NOMO-1 (cell line): ENCODE measurements around the gene SCRG1.

Experiments
- DNase-seq, 2 experiments: peaks; one replicate each; lab custom pipeline; 2025; ENCODE audit not compliant: unreplicated experiment in 2 of 2; lab: John Stamatoyannopoulos, UW

SCRG1 gene

GRCh38 chr4:173398779-173399415, at the start of gene SCRG1:
SCRG1 (minus strand) TSS chr4:173399116; CDS start chr4:173391414, 7,702 bp downstream.
- no peak for DNase-seq

DNA sequence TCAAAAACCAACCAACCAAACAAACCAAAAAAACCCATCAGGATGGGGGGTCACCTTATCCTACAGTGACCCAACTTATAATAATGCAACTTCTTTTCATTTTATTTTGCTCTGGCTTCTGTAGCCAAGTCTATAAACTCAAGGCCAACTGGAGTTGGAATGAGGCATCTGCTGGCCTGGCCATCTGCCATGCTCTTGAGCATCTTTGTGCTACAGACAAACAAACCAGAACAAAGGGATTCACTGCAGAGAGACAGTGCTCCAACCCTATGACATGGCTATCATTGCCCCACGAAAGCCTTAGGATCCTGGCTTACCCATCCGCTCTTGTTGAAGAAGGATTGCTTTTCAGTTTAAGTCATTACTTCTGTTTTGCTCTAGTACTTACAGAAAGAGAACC, 49.2 kb upstream of the SCRG1 start:
- DNase-seq = no peak

GRCh38 chr4:173446416-173446815, 47.5 kb upstream of the SCRG1 start:
- DNase-seq = no peak

- DNase-seq = no peak
These were observed 44.2 kb upstream of the SCRG1 start for GRCh38 chr4:173443121-173443520.

DNA sequence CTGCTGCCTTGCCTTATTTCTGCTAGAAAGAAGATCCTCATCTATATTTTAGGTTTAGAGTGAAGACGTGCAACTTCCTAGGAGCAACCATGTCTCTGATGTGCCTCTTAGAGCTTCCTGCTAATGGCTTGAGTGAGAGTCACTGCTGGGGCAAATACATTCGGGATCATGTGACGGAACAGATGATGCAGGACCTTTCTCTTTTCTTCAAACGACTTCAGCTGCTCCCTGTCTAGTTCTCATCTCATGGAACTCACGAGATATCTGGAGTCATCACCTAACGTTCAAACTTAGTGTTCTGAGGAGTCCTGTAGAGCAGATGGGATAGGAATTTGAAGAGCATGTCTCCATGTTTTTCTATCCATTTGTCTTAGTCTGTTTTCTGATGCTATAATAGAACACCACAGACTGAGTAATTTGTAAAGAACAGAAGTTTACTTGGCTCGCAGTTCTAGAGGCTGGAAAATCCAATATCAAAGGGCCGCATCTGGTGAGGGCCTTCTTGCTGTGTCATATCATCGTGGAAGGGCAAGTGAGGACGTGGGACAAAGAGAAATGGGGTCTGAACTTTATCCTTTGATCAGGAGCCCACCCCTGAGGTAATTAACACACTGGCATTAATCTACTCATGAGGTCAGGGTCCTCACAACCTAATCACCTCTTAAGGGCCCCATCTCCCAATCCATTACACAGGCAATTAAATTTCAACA, 43.5 kb upstream of the SCRG1 start:
- no peak for DNase-seq

- DNase-seq = no peak
These were observed 42.0 kb upstream of the SCRG1 start for GRCh38 chr4:173440888-173441287.

DNA sequence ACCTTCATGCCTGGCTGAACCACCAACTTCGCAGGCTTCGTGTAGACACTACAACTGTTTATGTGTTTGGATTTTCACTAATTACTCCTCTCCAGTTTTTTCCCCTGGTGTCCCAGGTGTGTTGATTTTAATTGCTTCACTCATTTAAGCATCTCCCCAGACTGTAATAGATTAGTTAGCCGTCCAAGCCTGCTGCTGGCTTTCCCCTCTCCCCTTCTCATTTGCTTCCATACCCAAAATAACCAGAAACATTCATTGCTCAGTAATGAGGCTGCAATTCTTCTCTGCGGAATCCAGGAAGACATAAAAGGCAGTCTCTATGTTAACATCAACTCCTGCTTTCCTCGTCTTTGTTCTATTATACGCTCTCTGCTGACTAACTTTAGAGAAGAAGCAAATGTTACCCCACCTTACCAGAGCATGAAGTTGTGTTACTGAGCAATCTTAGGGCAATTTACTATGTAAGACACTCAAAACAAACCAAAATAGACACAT, 37.9 kb upstream of the SCRG1 start:
- DNase-seq = no peak

DNA sequence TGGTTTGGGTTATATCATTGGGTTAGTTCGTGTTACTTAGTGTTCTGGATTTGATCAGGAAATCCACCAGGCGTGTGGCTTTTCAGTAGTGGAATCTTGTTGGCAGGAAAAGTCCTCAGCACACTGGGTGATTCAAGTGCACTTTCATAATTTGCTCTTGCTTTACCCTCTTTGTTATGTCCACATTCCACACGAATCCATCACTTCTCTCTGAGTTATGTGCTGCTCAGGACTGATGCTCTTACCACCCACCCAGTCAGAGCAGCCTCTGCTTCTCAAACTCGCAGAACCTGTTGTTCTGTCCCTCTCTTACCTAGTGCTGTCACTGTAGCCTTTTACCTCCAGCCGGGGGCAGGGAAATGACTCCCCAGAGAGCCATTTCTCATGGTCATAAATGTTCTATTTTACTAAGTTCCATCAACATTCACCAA, 37.2 kb upstream of the SCRG1 start:
- DNase-seq = no peak

- DNase-seq = peak; percentile 68 to 91
These were observed 35.3 kb upstream of the SCRG1 start for GRCh38 chr4:173434231-173434630.

GRCh38 chr4:173433447-173433846, 34.5 kb upstream of the SCRG1 start:
- no peak for DNase-seq

DNA sequence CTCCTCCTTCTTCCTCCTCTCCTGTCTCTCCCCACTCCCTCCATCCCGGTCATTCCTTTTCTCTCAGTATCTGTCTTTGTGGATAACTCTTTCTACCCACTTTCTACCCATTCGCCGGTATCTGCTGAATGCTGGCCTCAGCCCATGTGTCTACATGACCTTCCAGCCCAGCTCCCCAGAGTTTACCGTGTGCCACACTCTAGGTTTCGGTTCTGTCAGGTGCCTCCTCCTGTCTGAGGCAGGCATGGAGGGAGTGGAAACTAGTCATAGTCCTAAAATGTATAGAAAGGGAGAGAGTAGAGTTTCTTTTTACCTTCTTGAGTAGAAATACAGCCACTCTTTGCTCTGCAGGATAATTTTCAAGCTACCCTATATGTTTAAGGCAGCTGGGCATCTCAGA, 33.5 kb upstream of the SCRG1 start:
- no peak for DNase-seq

DNA sequence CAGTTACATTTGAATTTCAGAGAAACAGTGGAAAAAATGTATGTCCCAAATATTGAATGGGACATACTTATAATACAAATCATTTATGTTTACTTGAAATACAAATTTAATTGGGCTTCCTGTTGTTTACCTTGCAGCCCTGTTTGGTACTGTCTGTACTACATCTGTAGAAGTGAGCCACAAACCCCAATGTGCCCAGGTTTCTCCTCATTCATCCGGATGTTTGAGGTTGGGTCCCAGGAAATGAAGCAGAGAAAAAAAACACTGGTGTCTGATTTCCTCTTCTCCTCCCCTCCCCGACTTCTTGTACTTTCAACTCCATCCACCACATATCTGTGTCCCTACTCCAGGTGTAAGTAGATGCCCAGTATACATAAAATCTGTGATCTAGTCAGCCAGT, 27.1 kb upstream of the SCRG1 start:
- no peak for DNase-seq

DNA sequence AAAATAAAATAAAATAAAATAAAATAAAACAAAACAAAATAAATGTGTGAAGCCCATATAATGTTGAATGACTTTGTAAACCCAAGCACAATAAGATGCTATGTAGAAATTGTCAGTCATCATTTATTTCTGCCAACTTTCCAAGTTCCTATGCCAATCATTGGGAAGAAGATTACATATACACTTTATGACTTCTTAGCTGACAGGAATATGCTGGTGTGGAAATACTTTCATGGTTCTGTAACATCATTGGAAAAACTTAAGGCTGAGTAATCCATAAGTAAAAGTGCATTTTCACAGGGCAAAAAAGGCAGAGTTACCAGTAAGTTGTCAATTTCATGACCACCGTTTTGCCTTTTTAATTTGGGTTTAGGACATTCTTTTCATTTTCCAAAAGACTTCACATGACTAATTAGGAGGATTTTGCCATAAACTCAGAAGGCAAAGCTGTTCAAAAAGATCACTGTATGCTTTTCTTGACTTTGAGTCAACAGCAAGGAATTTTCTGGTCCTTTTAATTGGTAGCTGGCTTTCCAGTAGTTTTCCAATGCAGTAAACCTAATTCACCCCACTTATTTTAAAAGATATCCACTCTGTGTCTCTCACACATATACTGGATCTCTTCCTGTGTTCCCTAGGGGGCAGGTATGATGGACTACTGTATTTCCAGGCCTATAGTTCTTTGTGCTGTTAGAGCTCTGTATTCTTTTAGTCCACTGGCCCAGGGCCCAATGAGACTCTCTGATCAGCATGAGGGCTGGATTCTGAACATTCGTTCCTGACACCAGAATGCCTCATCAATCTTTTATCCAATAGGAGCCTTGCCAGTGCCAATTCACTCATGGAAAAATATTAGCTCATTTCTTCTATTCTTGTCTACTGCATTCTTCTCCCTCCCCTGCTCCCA, 26.2 kb upstream of the SCRG1 start:
- no peak for DNase-seq

- DNase-seq = no peak
These were observed 21.9 kb upstream of the SCRG1 start for GRCh38 chr4:173420801-173421200.

- peak in 1 of 2 experiments; percentile 37 for DNase-seq
These were observed 21.4 kb upstream of the SCRG1 start for GRCh38 chr4:173420324-173420752.

DNA sequence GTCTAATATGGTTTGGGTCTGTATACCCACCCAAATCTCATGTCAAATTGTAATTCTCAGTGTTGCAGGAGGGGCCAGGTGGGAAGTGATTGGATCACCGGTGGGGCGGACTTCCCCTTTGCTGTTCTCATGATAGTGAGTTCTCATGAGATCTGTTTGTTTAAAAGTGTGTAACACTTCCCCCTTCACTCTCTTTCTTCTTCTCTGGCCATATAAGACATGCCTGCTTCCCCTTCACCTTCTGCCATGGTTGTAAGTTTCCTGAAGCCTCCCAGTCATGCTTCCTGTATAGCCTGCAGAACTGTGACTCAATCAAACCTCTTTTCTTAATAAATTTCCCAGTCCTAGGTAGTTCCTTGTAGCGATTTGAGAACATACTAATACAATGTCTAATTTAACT, 19.7 kb upstream of the SCRG1 start:
- DNase-seq = peak; percentile 24 to 37

DNA sequence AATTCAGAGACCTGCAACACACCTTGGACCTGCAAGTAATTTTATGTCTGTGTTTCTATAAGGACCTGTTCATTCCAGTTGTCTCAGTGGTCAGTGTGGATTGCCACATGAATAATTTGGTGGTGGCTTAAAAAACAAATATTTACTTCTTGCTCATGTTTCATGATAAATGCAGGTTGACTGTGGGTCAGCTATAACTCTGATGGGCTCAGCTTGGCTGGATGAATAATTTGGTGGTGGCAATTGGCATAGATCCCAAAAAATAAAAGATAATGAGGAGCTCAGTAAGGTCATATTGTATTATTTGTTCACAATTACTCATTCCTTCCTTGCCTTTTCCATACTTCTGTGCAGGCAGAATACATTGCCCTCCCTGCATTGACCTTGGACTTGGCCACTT, 18.9 kb upstream of the SCRG1 start:
- no peak for DNase-seq

DNA sequence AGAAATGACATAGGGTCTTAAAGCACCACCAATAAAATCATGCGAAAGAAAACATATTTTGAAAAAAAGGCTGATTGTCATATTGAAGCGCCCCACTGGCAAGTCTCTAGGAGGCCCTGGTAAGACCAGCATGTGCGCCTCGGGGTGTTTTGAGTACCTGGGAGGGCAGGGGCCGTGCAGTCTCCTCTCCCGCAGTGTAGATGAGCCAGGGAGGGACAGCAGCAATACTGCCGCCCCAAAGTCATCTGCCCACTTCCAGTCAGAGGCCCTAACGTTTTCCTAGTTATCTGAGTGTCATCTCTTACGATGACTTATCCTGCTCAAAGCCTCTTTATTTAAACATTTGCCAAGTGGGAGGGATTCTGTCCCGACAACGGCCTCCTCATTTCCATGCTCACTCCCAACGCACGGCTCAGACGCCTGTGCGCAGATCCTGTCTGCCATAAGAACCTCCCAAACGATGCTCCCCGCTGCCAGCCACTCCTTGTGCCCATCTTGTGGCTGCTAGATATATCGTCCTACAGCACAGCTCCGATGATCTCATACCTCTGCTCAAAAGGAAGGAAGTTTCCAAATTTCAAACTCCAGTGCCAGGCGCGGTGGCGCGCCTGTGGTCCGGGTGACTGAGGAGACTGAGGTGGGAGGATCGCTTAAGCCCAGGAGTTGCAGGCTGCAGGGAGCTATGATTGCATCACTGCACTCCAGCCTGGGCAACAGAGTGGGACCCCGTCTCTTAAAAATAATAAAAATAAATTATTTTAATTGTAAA, 17.2 kb upstream of the SCRG1 start:
- peak; percentile 92 to 94 for DNase-seq

- DNase-seq = peak; percentile 74 to 93
These were observed 16.2 kb upstream of the SCRG1 start for GRCh38 chr4:173415092-173415491.

GRCh38 chr4:173414456-173414855, 15.5 kb upstream of the SCRG1 start:
- no peak for DNase-seq
